Measurements from ENCODE around the gene THAP2. TPM values are rescaled to one million over a fixed set of nuclear protein-coding genes. Genes with fewer than 3 reads are reported as not detected.

THAP2 gene
- total RNA-seq, 6 experiments from 2014 or later, result 3.8 to 5.1 (median 4.4) TPM

GRCh38 chr12:71641390-71641789, 22.7 kb upstream of the THAP2 start:
- Mint-ChIP-seq H3K9me3 (no peaks in the 10 kb centered on the region), H3K27me3 (ENCODE audit: insufficient read depth) (no peaks in the 10 kb centered on the region; the same call in 1 of the 2 replicates), H3K27ac (peak overlapping the region; percentile 56), H3K36me3 (ENCODE audit: low read depth) (peaks cover 25% of the 10 kb centered on the region), H3K4me1 (ENCODE audit: low read depth) (peaks cover 16% of the 10 kb centered on the region; the same call in 1 of the 2 replicates), H3K4me3 (no peak overlapping the region)
- TF ChIP-seq CTCF (IDR thresholded peaks at IDR 0.05), result no peak
- no peak for DNase-seq

GRCh38 chr12:71642264-71642663, 21.8 kb upstream of the THAP2 start:
- no peak for TF ChIP-seq CTCF (IDR thresholded peaks at IDR 0.05)
- no peak for DNase-seq
- peaks cover 16% of the 10 kb centered on the region; the same call in 1 of the 2 replicates for H3K4me1 Mint-ChIP-seq (ENCODE audit: low read depth)
- H3K4me3 Mint-ChIP-seq, result no peak overlapping the region
- H3K36me3 Mint-ChIP-seq (ENCODE audit: low read depth), result peaks cover 27% of the 10 kb centered on the region
- peak overlapping the region; percentile 51 for H3K27ac Mint-ChIP-seq
- H3K9me3 Mint-ChIP-seq, result no peaks in the 10 kb centered on the region
- H3K27me3 Mint-ChIP-seq (ENCODE audit: insufficient read depth), result no peaks in the 10 kb centered on the region; the same call in 1 of the 2 replicates

GRCh38 chr12:71645268-71645667, 18.8 kb upstream of the THAP2 start:
- no peak for TF ChIP-seq CTCF (IDR thresholded peaks at IDR 0.05)
- Mint-ChIP-seq H3K36me3 (ENCODE audit: low read depth) (peaks cover 33% of the 10 kb centered on the region), H3K4me3 (no peak overlapping the region), H3K27me3 (ENCODE audit: insufficient read depth) (no peaks in the 10 kb centered on the region), H3K27ac (peak overlapping the region; percentile 8; the same call in 1 of the 2 replicates), H3K9me3 (no peaks in the 10 kb centered on the region), H3K4me1 (ENCODE audit: low read depth) (peaks cover 22% of the 10 kb centered on the region)
- DNase-seq, result no peak

- H3K27me3 Mint-ChIP-seq (ENCODE audit: insufficient read depth), result no peaks in the 10 kb centered on the region
- peaks cover 18% of the 10 kb centered on the region for H3K4me1 Mint-ChIP-seq (ENCODE audit: low read depth)
- peaks cover 39% of the 10 kb centered on the region for H3K36me3 Mint-ChIP-seq (ENCODE audit: low read depth)
- peak overlapping the region; percentile 45 for H3K27ac Mint-ChIP-seq
- no peaks in the 10 kb centered on the region for H3K9me3 Mint-ChIP-seq
- H3K4me3 Mint-ChIP-seq, result no peak overlapping the region
- no peak for TF ChIP-seq CTCF (IDR thresholded peaks at IDR 0.05)
- DNase-seq, result no peak
Measured at GRCh38 chr12:71646512-71646911, 17.6 kb upstream of the THAP2 start.

- Mint-ChIP-seq H3K9me3 (no peaks in the 10 kb centered on the region), H3K4me3 (no peak overlapping the region), H3K27ac (peak overlapping the region; percentile 14; the same call in 1 of the 2 replicates), H3K27me3 (ENCODE audit: insufficient read depth) (no peaks in the 10 kb centered on the region), H3K36me3 (ENCODE audit: low read depth) (peaks cover 32% of the 10 kb centered on the region), H3K4me1 (ENCODE audit: low read depth) (peaks cover 6% of the 10 kb centered on the region)
- no peak for TF ChIP-seq CTCF (IDR thresholded peaks at IDR 0.05)
- no peak for DNase-seq
Measured at GRCh38 chr12:71648537-71648936, 15.6 kb upstream of the THAP2 start.

GRCh38 chr12:71649401-71649800, 14.7 kb upstream of the THAP2 start:
- DNase-seq, result no peak
- Mint-ChIP-seq H3K4me1 (ENCODE audit: low read depth) (peaks cover 9% of the 10 kb centered on the region), H3K9me3 (no peaks in the 10 kb centered on the region), H3K27ac (no peak overlapping the region), H3K27me3 (ENCODE audit: insufficient read depth) (no peaks in the 10 kb centered on the region), H3K36me3 (ENCODE audit: low read depth) (peaks cover 28% of the 10 kb centered on the region), H3K4me3 (no peak overlapping the region)
- TF ChIP-seq CTCF (IDR thresholded peaks at IDR 0.05), result no peak

Data from HFFc6 (cell line).